ENCODE results near the gene VENTX. TPM values are rescaled to one million over a fixed set of nuclear protein-coding genes. Genes with fewer than 3 reads are reported as not detected.

VENTX gene
- total RNA-seq, 1 donor from 2014 or later = not detected

- no peaks in the 10 kb centered on the region for H3K4me1 Mint-ChIP-seq (ENCODE audit: low read depth)
- H3K4me3 Mint-ChIP-seq (ENCODE audit: unreplicated experiment) = no peak overlapping the region
- DNase-seq (ENCODE audit: low spot score) = no peak
- TF ChIP-seq CTCF (IDR thresholded peaks at IDR 0.05) = no peak
- no peaks in the 10 kb centered on the region for H3K9me3 Mint-ChIP-seq (ENCODE audit: low read depth)
- no peak overlapping the region for H3K27ac Mint-ChIP-seq (ENCODE audit: unreplicated experiment)
- H3K36me3 Mint-ChIP-seq (ENCODE audit: low read depth) = no peaks in the 10 kb centered on the region
- H3K27me3 Mint-ChIP-seq (ENCODE audit: low read depth) = peaks cover 44% of the 10 kb centered on the region
These were observed 8.0 kb downstream of the VENTX start for GRCh38 chr10:133245439-133246235.

DNA sequence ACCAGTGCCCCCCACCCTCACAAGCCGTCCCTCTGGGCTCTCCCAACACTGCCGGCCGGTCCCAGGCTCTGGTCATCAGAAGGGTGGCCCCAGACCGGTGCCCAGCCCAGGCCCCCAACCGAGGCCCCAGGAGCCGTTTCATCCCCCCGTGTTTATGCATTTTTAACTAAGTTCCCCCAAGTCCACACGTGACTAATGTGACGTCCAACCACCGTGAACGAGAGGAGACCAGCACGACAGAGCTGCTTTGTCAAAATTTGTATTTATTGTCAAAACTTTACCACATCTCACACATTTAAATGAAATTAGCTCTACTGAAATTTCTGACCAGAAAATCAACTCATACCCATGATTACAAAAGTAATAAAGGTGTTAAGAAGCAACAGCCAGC lies 8.6 kb downstream of the VENTX start:
- H3K27ac Mint-ChIP-seq (ENCODE audit: unreplicated experiment) = no peak overlapping the region
- no peak overlapping the region for H3K4me3 Mint-ChIP-seq (ENCODE audit: unreplicated experiment)
- DNase-seq (ENCODE audit: low spot score) = no peak
- no peaks in the 10 kb centered on the region for H3K36me3 Mint-ChIP-seq (ENCODE audit: low read depth)
- peaks cover 40% of the 10 kb centered on the region for H3K27me3 Mint-ChIP-seq (ENCODE audit: low read depth)
- H3K9me3 Mint-ChIP-seq (ENCODE audit: low read depth) = no peaks in the 10 kb centered on the region
- no peaks in the 10 kb centered on the region for H3K4me1 Mint-ChIP-seq (ENCODE audit: low read depth)
- TF ChIP-seq CTCF (IDR thresholded peaks at IDR 0.05) = no peak

DNA sequence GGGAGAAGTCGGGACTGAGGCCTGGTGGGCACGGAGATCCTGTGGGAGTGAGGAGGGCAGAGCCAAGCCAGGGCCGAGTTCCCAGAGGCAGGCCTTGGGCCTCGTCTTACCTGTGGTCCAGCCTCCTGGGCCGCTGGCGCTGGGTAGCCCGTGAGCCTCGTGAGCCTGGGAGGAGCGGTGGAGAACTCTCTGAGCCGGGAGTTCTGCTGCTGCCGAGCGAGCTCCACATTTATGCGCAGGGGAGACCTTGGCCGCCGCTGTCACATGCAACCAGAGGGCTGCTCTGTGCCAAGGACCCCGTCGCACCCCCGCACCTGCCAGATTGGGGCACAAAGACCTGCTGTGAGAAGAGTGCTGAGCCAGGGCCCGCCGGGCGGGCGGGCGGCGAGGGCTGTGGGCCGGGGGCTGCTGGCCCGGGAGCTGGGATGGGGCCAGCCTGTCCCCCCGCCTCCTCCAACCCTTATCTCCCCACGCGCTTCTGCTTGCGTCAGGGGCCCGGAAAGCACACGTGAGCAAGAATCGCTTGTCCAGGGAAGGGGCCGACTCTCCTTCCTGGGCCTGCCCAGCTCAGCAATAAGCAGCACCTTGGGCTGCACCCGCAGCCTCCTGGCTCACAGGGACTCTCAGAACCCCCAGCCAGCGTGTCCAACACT lies 10.2 kb downstream of the VENTX start:
- TF ChIP-seq CTCF (IDR thresholded peaks at IDR 0.05) = no peak
- no peak overlapping the region for H3K4me3 Mint-ChIP-seq (ENCODE audit: unreplicated experiment)
- no peak for DNase-seq (ENCODE audit: low spot score)
- H3K36me3 Mint-ChIP-seq (ENCODE audit: low read depth) = no peaks in the 10 kb centered on the region
- H3K4me1 Mint-ChIP-seq (ENCODE audit: low read depth) = no peaks in the 10 kb centered on the region
- H3K27me3 Mint-ChIP-seq (ENCODE audit: low read depth) = peaks cover 28% of the 10 kb centered on the region
- no peaks in the 10 kb centered on the region for H3K9me3 Mint-ChIP-seq (ENCODE audit: low read depth)
- H3K27ac Mint-ChIP-seq (ENCODE audit: unreplicated experiment) = no peak overlapping the region

DNA sequence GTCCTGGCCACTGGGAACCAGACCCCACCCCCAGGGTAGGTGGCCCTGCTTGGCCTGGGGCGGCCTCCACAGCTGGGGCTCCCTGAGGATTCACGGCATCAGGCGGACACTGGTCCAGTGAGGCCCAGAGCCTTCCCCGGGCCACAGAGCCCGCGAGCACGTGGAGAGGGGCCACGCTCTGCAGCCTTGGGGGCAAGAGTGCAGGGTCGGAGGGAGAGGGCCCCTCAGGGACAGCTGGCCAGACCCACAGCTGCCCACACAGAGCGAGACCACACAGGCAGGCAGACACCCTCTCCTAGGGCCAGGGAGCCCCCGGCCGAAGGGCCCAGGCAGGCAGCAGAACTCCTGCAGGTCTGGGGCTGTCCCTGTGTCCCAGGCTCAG lies 10.7 kb downstream of the VENTX start:
- Mint-ChIP-seq H3K9me3 (ENCODE audit: low read depth) (no peaks in the 10 kb centered on the region), H3K36me3 (ENCODE audit: low read depth) (no peaks in the 10 kb centered on the region), H3K4me3 (ENCODE audit: unreplicated experiment) (no peak overlapping the region), H3K4me1 (ENCODE audit: low read depth) (no peaks in the 10 kb centered on the region), H3K27me3 (ENCODE audit: low read depth) (peaks cover 24% of the 10 kb centered on the region), H3K27ac (ENCODE audit: unreplicated experiment) (no peak overlapping the region)
- no peak for DNase-seq (ENCODE audit: low spot score)
- no peak for TF ChIP-seq CTCF (IDR thresholded peaks at IDR 0.05)

DNA sequence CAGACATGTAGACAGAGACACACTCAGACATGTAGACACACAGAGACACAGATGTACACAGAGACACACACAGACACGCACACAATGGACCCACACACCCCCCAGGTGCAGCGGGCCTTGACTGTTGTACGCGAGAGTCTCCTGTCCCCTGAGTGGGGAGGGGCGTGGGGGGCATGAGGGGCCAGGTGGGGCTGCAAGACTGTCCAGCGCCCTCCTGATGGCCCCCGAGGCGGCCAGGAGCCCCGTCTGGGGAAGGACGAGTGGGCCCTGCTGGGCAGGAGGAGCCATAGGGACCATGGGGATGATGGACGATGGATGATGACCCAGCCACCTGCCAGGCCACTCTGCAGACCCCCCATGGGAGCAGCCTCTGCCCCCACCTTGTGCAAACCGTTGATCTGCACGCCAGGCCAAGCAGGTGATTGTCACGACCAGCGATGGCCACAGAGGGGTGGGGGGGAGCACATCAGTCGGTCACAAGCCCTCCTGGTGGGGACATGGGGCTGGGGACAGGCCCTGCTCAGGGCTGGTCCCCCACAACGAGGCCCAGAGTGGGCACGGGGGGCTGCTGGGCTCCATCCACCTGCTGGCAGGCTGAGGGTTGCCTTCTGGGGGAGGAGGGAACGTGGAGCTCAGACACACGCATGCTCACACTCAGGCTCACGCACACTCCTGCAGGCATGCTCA lies 11.6 kb downstream of the VENTX start:
- Mint-ChIP-seq H3K4me1 (ENCODE audit: low read depth) (no peaks in the 10 kb centered on the region), H3K27ac (ENCODE audit: unreplicated experiment) (no peak overlapping the region), H3K4me3 (ENCODE audit: unreplicated experiment) (no peak overlapping the region), H3K27me3 (ENCODE audit: low read depth) (peaks cover 20% of the 10 kb centered on the region), H3K36me3 (ENCODE audit: low read depth) (no peaks in the 10 kb centered on the region), H3K9me3 (ENCODE audit: low read depth) (no peaks in the 10 kb centered on the region)
- no peak for DNase-seq (ENCODE audit: low spot score)
- TF ChIP-seq CTCF (IDR thresholded peaks at IDR 0.05) = no peak

All from chondrocyte (in vitro differentiated cells).